ENCODE results near the gene RASGRP1. TPM values are rescaled to one million over a fixed set of nuclear protein-coding genes. Genes with fewer than 3 reads are reported as not detected.

The RASGRP1 gene
- total RNA-seq, 1 experiment from 2014 or later, result 0.85 TPM

DNA sequence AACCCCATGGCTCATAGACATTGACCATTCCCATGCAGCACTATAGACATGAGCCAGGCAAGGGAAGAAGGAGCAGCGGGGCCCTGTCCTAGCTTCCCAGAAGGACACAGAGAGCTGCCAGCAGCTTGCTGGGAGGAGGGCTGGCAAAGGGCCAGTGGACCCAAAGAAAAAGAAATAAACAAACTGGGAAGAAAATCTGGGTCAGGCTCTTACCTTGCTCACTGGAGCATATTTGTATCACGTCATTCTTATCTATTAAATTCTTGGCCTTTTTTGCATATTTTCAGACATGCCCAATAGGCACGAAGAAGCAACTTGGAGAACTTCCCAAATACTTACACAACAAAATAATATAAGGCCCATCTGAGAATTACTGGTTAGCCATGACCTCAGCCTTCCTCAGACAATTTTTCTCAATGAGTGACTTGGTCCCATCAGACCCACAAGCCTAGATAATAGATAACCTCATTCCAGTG lies 28.4 kb downstream of the RASGRP1 start:
- H2BK5ac ChIP-seq (ENCODE audit: insufficient read length, low read length), result no peak overlapping the region
- H3K27ac ChIP-seq (ENCODE audit: insufficient read length, low read depth, low read length), result no peak overlapping the region
- no peaks in the 10 kb centered on the region for H3K27me3 ChIP-seq (ENCODE audit: insufficient read depth, low read length)

More for the DNA sequence above, 28.4 kb downstream of the RASGRP1 start:
- TF ChIP-seq, protein P1, sequence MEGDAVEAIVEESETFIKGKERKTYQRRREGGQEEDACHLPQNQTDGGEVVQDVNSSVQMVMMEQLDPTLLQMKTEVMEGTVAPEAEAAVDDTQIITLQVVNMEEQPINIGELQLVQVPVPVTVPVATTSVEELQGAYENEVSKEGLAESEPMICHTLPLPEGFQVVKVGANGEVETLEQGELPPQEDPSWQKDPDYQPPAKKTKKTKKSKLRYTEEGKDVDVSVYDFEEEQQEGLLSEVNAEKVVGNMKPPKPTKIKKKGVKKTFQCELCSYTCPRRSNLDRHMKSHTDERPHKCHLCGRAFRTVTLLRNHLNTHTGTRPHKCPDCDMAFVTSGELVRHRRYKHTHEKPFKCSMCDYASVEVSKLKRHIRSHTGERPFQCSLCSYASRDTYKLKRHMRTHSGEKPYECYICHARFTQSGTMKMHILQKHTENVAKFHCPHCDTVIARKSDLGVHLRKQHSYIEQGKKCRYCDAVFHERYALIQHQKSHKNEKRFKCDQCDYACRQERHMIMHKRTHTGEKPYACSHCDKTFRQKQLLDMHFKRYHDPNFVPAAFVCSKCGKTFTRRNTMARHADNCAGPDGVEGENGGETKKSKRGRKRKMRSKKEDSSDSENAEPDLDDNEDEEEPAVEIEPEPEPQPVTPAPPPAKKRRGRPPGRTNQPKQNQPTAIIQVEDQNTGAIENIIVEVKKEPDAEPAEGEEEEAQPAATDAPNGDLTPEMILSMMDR (conservative IDR thresholded peaks at IDR 0.05), result no peak
- H2BK12ac ChIP-seq (ENCODE audit: insufficient read length, low read depth, low read length), result no peak overlapping the region
- H3K36me3 Mint-ChIP-seq (ENCODE audit: insufficient read depth in 1 of 3, low read depth in 3 of 3), result no peaks in the 10 kb centered on the region
- no peak overlapping the region for H3T11ph ChIP-seq (ENCODE audit: low read length)
- no peak overlapping the region for H2AFZ ChIP-seq (ENCODE audit: low read length)
- H3K23me2 ChIP-seq (ENCODE audit: insufficient read length, low read depth, low read length, poor library complexity, severe bottlenecking), result no peaks in the 10 kb centered on the region
- no peak overlapping the region for H3K14ac ChIP-seq (ENCODE audit: insufficient read depth, low read length)
- H4K20me1 ChIP-seq (ENCODE audit: control insufficient read depth, insufficient read depth, insufficient read length), result no peaks in the 10 kb centered on the region
- DNase-seq, result no peak
- H3K79me2 ChIP-seq (ENCODE audit: insufficient read depth, low read length), result no peaks in the 10 kb centered on the region
- H3K56ac ChIP-seq (ENCODE audit: insufficient read length, low read depth, low read length), result no peak overlapping the region
- no peak overlapping the region for H4K8ac ChIP-seq (replicated peaks; ENCODE audit: insufficient read length, low read depth, low read length)
- no peaks in the 10 kb centered on the region for H3K4me1 ChIP-seq (ENCODE audit: insufficient read depth, low read length)
- H3K9me3 ChIP-seq (ENCODE audit: control insufficient read depth, low read depth, low read length), result no peaks in the 10 kb centered on the region
- H2BK15ac ChIP-seq (ENCODE audit: low read depth, low read length), result no peak overlapping the region
- no peak overlapping the region for H2BK20ac ChIP-seq (ENCODE audit: low read depth, low read length, poor library complexity, severe bottlenecking)
- no peak overlapping the region; a peak in 1 of 7 replicates for H3K27ac Mint-ChIP-seq
- H4K91ac ChIP-seq (ENCODE audit: insufficient read length, low read depth, low read length), result no peak overlapping the region
- no peak overlapping the region for H3K18ac ChIP-seq (ENCODE audit: insufficient read length, low read depth, low read length)
- no peak overlapping the region for H3K4me2 ChIP-seq (ENCODE audit: insufficient read depth, insufficient read length, low read length)
- peaks cover 0 to 7% of the 10 kb centered on the region in 2 experiments; a peak in 2 of 4 replicates for H3K4me1 Mint-ChIP-seq
- H2AK5ac ChIP-seq (ENCODE audit: insufficient read length, low read length), result no peak overlapping the region
- no peaks in the 10 kb centered on the region for H3K27me3 Mint-ChIP-seq (ENCODE audit: low read depth)
- no peaks in the 10 kb centered on the region for H3K9me3 Mint-ChIP-seq
- H3K4ac ChIP-seq (ENCODE audit: low read depth, low read length), result no peak overlapping the region
- no peak overlapping the region for H4K5ac ChIP-seq (ENCODE audit: insufficient read length, low read depth, low read length)
- no CpG with 5 or more reads among the region's 3 CpGs for WGBS (ENCODE audit: extremely low coverage, insufficient read length, low lambda C conversion rate)
- H3K23ac ChIP-seq (ENCODE audit: insufficient read length, low read depth, low read length), result no peak overlapping the region
- H2BK120ac ChIP-seq (ENCODE audit: low read depth, low read length, poor library complexity, severe bottlenecking), result no peak overlapping the region
- H3K9ac ChIP-seq (ENCODE audit: extremely low read depth, insufficient read length, low read length), result no peak overlapping the region
- no peak overlapping the region for H3K4me3 Mint-ChIP-seq
- H3K79me1 ChIP-seq (ENCODE audit: insufficient read depth, low read depth, low read length, poor library complexity, severe bottlenecking), result no peaks in the 10 kb centered on the region
